LNCAP (cell line): ENCODE measurements around the gene SPATA6L.

Experiments used
- CTCF ChIP-seq: fragments of 450-650 bp; IDR thresholded peaks from 2 replicates; pipeline ENCODE4 v1.5.1; 2017; ENCODE audit warnings: mild to moderate bottlenecking

Gene SPATA6L

DNA sequence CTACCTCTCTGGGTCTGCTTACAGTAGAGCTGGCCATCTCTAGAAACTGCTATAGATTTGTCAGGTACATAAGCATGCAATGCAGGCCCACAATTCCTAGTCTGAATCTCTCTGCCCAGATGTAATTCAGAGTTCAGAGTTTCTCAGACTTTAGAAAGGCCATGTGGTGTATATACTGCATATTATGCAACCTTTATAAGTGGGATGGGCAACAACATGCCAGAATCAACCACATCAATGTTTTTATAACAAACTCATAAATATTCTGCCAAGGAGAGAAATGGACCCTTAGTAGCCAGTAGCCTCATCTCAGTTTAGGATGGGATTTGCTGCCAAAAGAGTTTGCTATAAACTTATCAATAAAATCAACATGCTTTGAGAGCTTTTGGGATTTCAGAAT, 97.2 kb downstream of the SPATA6L start:
- no peak for TF ChIP-seq CTCF

DNA sequence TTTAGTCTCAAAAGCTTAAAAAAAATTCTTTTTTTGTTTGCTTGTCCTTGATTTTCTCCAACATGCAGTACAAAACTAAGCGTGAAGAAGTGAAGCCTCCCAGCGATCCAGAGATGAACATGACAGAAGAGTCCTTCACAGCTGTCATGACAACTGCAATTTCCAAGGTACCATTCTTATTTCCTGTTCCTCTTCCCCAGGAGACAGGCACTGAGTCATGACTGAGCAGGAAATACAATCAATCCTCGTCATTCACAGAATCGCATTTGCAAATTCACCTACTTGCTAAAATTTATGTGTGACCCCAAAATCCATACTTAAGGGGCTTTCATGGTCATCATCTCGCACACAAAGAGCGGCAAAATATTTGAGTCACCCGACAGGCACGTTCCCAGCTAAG, 98.7 kb downstream of the SPATA6L start:
- no peak for TF ChIP-seq CTCF

GRCh38 chr9:4566806-4567205, 99.5 kb downstream of the SPATA6L start:
- no peak for TF ChIP-seq CTCF

DNA sequence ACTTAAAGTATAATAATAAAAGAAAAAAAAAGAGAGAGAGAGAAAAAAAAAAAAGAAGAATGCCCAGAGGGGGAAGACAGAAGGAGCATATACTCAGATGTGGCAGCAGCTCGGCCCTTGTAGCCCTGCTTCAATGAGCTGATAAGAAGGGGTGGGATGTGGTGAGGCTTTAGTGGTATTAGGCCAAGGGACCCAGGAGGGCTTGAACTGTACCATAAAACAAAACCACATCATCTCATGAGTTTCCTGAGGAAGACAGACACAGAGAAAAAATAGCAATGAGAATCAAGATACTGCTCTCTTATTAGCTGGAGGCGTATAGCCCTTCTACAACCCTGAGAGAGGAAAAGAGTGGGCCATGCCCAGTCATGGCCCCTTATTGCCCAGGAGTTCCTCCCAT, 103.2 kb downstream of the SPATA6L start:
- TF ChIP-seq CTCF = no peak

GRCh38 chr9:4559261-4560182, 106.8 kb downstream of the SPATA6L start:
- no peak for TF ChIP-seq CTCF

GRCh38 chr9:4558371-4558998, 107.8 kb downstream of the SPATA6L start:
- TF ChIP-seq CTCF = no peak

DNA sequence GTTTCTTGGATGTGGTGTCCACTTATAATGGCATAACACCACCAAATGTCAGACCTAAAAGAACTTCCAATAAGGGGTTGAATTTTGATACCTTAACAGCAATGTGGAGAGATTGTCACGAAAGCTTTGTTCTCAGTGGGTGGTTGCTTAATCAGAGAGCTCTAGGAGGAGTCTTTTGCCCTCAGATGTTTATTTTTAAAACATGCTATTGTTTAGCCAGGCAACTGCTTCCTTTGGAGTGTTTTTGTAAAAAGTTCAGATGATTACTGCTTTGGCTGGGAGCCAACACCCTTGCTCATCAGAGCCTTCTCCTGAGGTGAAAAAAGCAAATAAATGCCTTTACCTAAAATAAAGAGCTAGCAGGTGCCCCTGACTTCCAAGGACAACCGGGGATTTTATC, 111.0 kb downstream of the SPATA6L start:
- no peak for TF ChIP-seq CTCF
